Stimulated activated CD4-positive, alpha-beta T cell treated with anti-CD3 and anti-CD28 coated beads, Interleukin-12 subunit alpha, Interleukin-12 subunit beta, amount 100 ng/mL, for 24 hours (primary cell): ENCODE results near the gene NAPA.
A peak's percentile ranks its signal among the peaks of the same experiment; 100 is the strongest.

ENCODE experiments used
- DNase-seq, 2 experiments: peaks; one replicate each; pipeline ENCODE4 v3.0.0-alpha.2; 2020; ENCODE audit warnings: low read depth in 2 of 2

The NAPA gene

GRCh38 chr19:47514869-47515588 is at the start of gene NAPA:
Gene NAPA (minus strand): TSS chr19:47515063. CDS start chr19:47514940, 123 bp downstream.
- peak; percentile 100 for DNase-seq

- no peak for DNase-seq
These were observed 49.2 kb upstream of the NAPA start for GRCh38 chr19:47564081-47564480.

- DNase-seq: no peak
These were observed 46.7 kb upstream of the NAPA start for GRCh38 chr19:47561440-47562057.

- no peak for DNase-seq
These were observed 46.1 kb upstream of the NAPA start for GRCh38 chr19:47560999-47561398.

- no peak for DNase-seq
These were observed 35.3 kb upstream of the NAPA start for GRCh38 chr19:47550129-47550528.

- DNase-seq: no peak
These were observed 34.5 kb upstream of the NAPA start for GRCh38 chr19:47549261-47549862.

GRCh38 chr19:47547199-47547598 is 32.3 kb upstream of the NAPA start:
- no peak for DNase-seq

GRCh38 chr19:47545061-47545948 is 30.4 kb upstream of the NAPA start:
- no peak for DNase-seq

GRCh38 chr19:47544476-47544875 is 29.6 kb upstream of the NAPA start:
- no peak for DNase-seq

- no peak for DNase-seq
These were observed 29.2 kb upstream of the NAPA start for GRCh38 chr19:47544075-47544474.

GRCh38 chr19:47542030-47542475 is 27.2 kb upstream of the NAPA start:
- no peak for DNase-seq

- no peak for DNase-seq
These were observed 26.7 kb upstream of the NAPA start for GRCh38 chr19:47541518-47541917.

GRCh38 chr19:47540748-47541147 is 25.9 kb upstream of the NAPA start:
- no peak for DNase-seq

- no peak for DNase-seq
These were observed 25.0 kb upstream of the NAPA start for GRCh38 chr19:47539747-47540311.

GRCh38 chr19:47538812-47539211 is 23.9 kb upstream of the NAPA start:
- DNase-seq: no peak

GRCh38 chr19:47537493-47537892 is 22.6 kb upstream of the NAPA start:
- no peak for DNase-seq

GRCh38 chr19:47534628-47535027 is 19.8 kb upstream of the NAPA start:
- no peak for DNase-seq

- DNase-seq: no peak
These were observed 17.0 kb upstream of the NAPA start for GRCh38 chr19:47531640-47532387.

GRCh38 chr19:47529018-47529742 is 14.3 kb upstream of the NAPA start:
- DNase-seq: no peak

- no peak for DNase-seq
These were observed 11.9 kb upstream of the NAPA start for GRCh38 chr19:47526798-47527197.
